GM21619 (cell line): ENCODE data around the gene VAC14.
"Not testable (repeated sequence)": the region's sequence is repeated elsewhere in the genome, so short reads cannot be mapped to it uniquely, and the experiment has no call there.

Source experiments
- ATAC-seq: cut with Tn5 transposase; IDR thresholded peaks from one replicate; pipeline ENCODE4 v1.9.1; 2021; ENCODE audit not compliant: unreplicated experiment

The VAC14 gene

GRCh38 chr16:70648606-70649005 lies 152.4 kb downstream of the VAC14 start:
- no peak for ATAC-seq

- no peak for ATAC-seq
Observed at GRCh38 chr16:70647441-70648359, 153.3 kb downstream of the VAC14 start.

GRCh38 chr16:70646260-70647241 lies 154.4 kb downstream of the VAC14 start, which contains the start of gene IL34:
Gene IL34 (plus strand): TSS chr16:70646559. CDS start chr16:70646948, 389 bp downstream.
- no peak for ATAC-seq

GRCh38 chr16:70644763-70645597 lies 156.0 kb downstream of the VAC14 start:
- ATAC-seq: no peak

- ATAC-seq: not testable (repeated sequence)
Observed at GRCh38 chr16:70643264-70643663, 157.7 kb downstream of the VAC14 start.

GRCh38 chr16:70642633-70643032 lies 158.3 kb downstream of the VAC14 start:
- ATAC-seq: no peak

GRCh38 chr16:70638814-70639792 lies 161.9 kb downstream of the VAC14 start:
- no peak for ATAC-seq
